Pancreas (tissue), 10 donors: ENCODE measurements around the gene ATG3. TPM values are rescaled to one million over a fixed set of nuclear protein-coding genes. Genes with fewer than 3 reads are reported as not detected.

Experiments
- ATAC-seq, 4 donors: fragments of 200-7000 bp; cut with Tn5 transposase; one replicate each; pipeline versions ENCODE4 v1.8.0 to v1.9.1; 2020; ENCODE audit warnings: mild to moderate bottlenecking in 4 of 4, moderate library complexity in 4 of 4
- DNase-seq, 6 donors: peaks; one replicate each; pipeline ENCODE4 v3.0.0-alpha.2; 2020
- FAIRE-seq: peaks from 2 replicates; lab custom pipeline; 2012; peaks lifted over from hg19 to GRCh38; lab: Jason Lieb, UNC
- H3K27ac ChIP-seq, 4 donors: fragments of 200-600 bp; sonication (generic); 1 replicate in 3 of 4; 2 replicates in 1 of 4; pipeline versions ENCODE4 v1.5.0 to v1.8.0; 2020
- H3K27me3 ChIP-seq, 4 donors: fragments of 200-600 bp; one replicate each; pipeline ENCODE4 v1.8.0; 2021
- H3K36me3 ChIP-seq, 3 donors: fragments of 200-600 bp; sonication (generic) in 1 of 3; one replicate each; pipeline versions ENCODE4 v1.5.0 to v1.8.0; 2020 to 2021
- H3K4me1 ChIP-seq, 3 donors: fragments of 200-600 bp; one replicate each; pipeline ENCODE4 v1.8.0; 2021
- H3K4me3 ChIP-seq, 4 donors: fragments of 200-600 bp; sonication (generic) in 2 of 4; one replicate each; pipeline versions ENCODE4 v1.5.0 to v1.8.0; 2020 to 2021
- H3K9me3 ChIP-seq, 4 donors: fragments of 200-600 bp; one replicate each; pipeline ENCODE4 v1.8.0; 2021
- CTCF ChIP-seq, 4 donors: fragments of 200-600 bp; sonication (generic) in 3 of 4; IDR thresholded peaks; one replicate each; pipeline versions ENCODE4 v1.5.0 to v1.8.0; 2021; ENCODE audit warnings: antibody characterized with exemption in 4 of 4
- WGBS, 2 donors: extraction: QIAGEN DNeasy Blood & Tissue Kit; methylation state at CpG; one replicate each; pipeline ENCODE4 v1.1.7; 2013; 5-methylcytosine and 5-hydroxymethylcytosine counted together
- intact Hi-C, 3 donors: fragments of 100-400 bp; cut with DNase I; formaldehyde crosslinking; loops; one replicate each; pipeline versions ENCODE4 v1.11.1 to v1.14.2; 2022
- polyA plus RNA-seq, 2 donors: library from polyadenylated mRNA; stranded (reverse); fragments of 200-250 nt; gene quantifications; one replicate each; pipeline ENCODE4 v1.2.3, GENCODE V29; 2013
- total RNA-seq, 6 donors: library from RNA; stranded (reverse); fragmentation: NEBNext Ultra II Directional in 4 of 6; extraction: Animal tissue kit (Norgen Biotek cat#: 25700) in 4 of 6; gene quantifications; one replicate each; pipeline versions ENCODE4 v1.2.1 to v1.2.4, GENCODE V29; 2021 to 2023
- donor health status: healthy with polysubstance abuse.
- donor health status: DM: no; HTN: no; CAD: no; lungs with moderate emphysema.
- donor health status: DM: no; HTN: no; CAD: no.
- donor health status: control.
- donor health status: control.
- donor health status: Bipolar disorder and iron deficiency.
- donor health status: DM: yes; HTN: yes; CAD: no.
- donor health status: DM: no; HTN: no; CAD: no.
- donor health status: DM: no; HTN: no; CAD: no.
- donor health status: DM: yes; HTN: yes; CAD: no.

ATG3 gene
- total and polyA plus RNA-seq, 8 donors, result 10.9 to 34.2 (median 25.2) TPM

GRCh38 chr3:112514527-112515128 is 47.1 kb downstream of the ATG3 start:
- no peak for DNase-seq
- Histone ChIP-seq H3K4me3 (no peak overlapping the region), H3K27ac (no peak overlapping the region), H3K27me3 (no peaks in the 10 kb centered on the region), H3K9me3 (no peaks in the 10 kb centered on the region), H3K36me3 (no peaks in the 10 kb centered on the region), H3K4me1 (no peaks in the 10 kb centered on the region)
- no peak for TF ChIP-seq CTCF (IDR thresholded peaks at IDR 0.05)
- 34 to 47% methylated on average over 2 of the region's 2 CpGs for WGBS, 2 donors
- no peak for ATAC-seq
- intact Hi-C loops, result no loop called here
- no peak for FAIRE-seq

GRCh38 chr3:112512320-112512719 is 49.4 kb downstream of the ATG3 start:
- no peaks in the 10 kb centered on the region for H3K27me3 ChIP-seq
- no peaks in the 10 kb centered on the region for H3K4me1 ChIP-seq
- ATAC-seq (no peak), DNase-seq (no peak), FAIRE-seq (peak; percentile 51)
- no peak for TF ChIP-seq CTCF (IDR thresholded peaks at IDR 0.05)
- intact Hi-C loops, result no loop called here
- no peak overlapping the region for H3K27ac ChIP-seq
- no peaks in the 10 kb centered on the region for H3K9me3 ChIP-seq
- H3K36me3 ChIP-seq, result no peaks in the 10 kb centered on the region
- H3K4me3 ChIP-seq, result no peak overlapping the region

GRCh38 chr3:112508860-112509259 is 52.9 kb downstream of the ATG3 start:
- FAIRE-seq, result no peak
- H3K4me1 ChIP-seq, result no peaks in the 10 kb centered on the region
- intact Hi-C loops, result no loop called here
- TF ChIP-seq CTCF (IDR thresholded peaks at IDR 0.05), result no peak
- DNase-seq, result no peak
- H3K4me3 ChIP-seq, result no peak overlapping the region
- H3K36me3 ChIP-seq, result no peaks in the 10 kb centered on the region
- no peak overlapping the region for H3K27ac ChIP-seq
- H3K27me3 ChIP-seq, result no peaks in the 10 kb centered on the region
- H3K9me3 ChIP-seq, result no peaks in the 10 kb centered on the region
- no peak for ATAC-seq

GRCh38 chr3:112508261-112508660 is 53.5 kb downstream of the ATG3 start:
- H3K9me3 ChIP-seq, result no peaks in the 10 kb centered on the region
- H3K4me1 ChIP-seq, result no peaks in the 10 kb centered on the region
- H3K27ac ChIP-seq, result no peak overlapping the region
- WGBS, 2 donors, result 85 to 87% methylated on average over 2 of the region's 2 CpGs
- no peak overlapping the region for H3K4me3 ChIP-seq
- DNase-seq (no peak), FAIRE-seq (no peak), ATAC-seq (no peak)
- H3K27me3 ChIP-seq, result no peaks in the 10 kb centered on the region
- intact Hi-C loops, result no loop called here
- H3K36me3 ChIP-seq, result no peaks in the 10 kb centered on the region
- no peak for TF ChIP-seq CTCF (IDR thresholded peaks at IDR 0.05)

- Histone ChIP-seq H3K27me3 (no peaks in the 10 kb centered on the region), H3K4me1 (no peaks in the 10 kb centered on the region), H3K4me3 (no peak overlapping the region), H3K36me3 (no peaks in the 10 kb centered on the region), H3K9me3 (no peaks in the 10 kb centered on the region), H3K27ac (no peak overlapping the region)
- WGBS, 2 donors, result 12 to 15% methylated on average over 2 of the region's 2 CpGs
- FAIRE-seq (no peak), DNase-seq (no peak), ATAC-seq (no peak)
- intact Hi-C loops, result no loop called here
- no peak for TF ChIP-seq CTCF (IDR thresholded peaks at IDR 0.05)
Observed at GRCh38 chr3:112505907-112506306, 55.9 kb downstream of the ATG3 start.
